Endometrium (tissue), 2 donors: ENCODE data around the gene BTG4.

Experiments
- FAIRE-seq: peaks from 2 replicates; lab custom pipeline; 2012; peaks lifted over from hg19 to GRCh38; lab: Jason Lieb, UNC
- donor health status: control.
- donor health status: control.

BTG4 gene

DNA sequence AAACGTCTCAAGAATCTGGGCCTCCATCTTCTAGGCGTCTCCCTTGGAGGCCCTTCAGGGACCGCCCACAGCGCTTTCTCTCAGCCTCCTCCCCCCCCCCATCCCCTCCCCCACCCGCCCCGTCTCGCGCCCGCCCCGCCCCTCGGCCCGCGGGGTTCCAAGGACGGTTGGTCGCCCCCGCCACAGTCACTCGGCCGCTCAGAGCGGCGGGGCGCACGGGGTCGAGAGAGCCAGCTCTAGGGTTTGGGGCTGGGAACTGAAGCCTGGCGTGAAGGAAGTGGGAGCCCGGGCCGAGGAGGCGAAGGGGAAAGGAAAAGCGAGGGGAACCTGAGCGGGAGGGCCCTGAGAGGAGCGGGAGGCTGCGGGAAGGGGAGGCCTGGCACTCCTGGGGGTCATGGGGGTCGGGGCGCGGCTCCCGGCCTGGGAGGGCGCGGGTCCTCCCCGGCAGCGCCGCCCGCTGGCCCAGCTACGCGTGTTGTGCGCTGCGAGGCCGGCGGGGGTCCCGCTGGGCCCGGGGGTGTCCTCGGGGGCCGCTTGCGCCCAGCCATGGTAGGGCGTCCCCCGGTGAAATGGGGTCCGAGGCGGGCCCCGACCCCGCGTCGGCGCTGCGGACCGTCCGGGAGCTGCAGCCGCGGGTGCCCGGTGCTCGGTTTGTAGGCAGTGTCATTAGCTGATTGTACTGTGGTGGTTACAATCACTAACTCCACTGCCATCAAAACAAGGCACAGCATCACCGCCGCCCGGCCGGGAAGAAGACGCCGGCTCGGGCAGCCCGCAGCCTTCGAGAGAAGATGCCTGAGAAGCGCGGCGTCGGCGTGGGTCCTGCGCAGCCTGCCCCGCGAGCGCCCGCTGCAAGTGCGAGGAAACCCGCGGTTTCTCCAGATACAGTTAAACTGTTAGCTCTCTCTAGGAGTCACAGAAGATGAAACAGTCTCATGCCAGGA lies at the start of gene BTG4:
TSS of gene BTG4 (minus strand) at position 91 of the 944 bp plus-strand sequence. CDS start 13,610 bp downstream, outside the sequence.
- FAIRE-seq, result no peak

DNA sequence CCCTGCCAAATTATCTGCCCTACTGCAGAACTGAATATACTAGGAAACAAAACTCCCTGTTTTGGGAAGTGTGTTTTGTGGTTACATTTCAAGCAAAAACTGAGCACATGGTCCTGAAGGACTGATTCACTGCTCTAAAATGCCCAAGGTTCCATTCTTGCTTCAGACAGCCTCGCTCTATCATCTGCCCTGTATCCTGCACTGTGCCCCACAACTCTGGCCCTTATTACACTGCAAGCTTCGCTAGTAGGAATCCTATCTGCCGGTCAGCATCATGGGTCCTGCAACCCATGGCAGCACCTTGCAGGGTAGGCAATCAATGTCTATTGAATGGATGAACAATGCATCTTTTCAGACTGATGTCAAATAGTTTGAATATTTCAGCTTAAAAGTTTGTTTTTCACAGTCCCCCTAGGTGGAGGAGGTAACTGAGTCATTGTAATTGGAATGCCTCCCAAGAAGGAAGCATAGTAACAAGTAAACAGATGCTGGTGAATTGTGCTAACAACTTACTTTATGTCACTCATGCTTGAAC lies 49.7 kb upstream of the BTG4 start:
- no peak for FAIRE-seq

DNA sequence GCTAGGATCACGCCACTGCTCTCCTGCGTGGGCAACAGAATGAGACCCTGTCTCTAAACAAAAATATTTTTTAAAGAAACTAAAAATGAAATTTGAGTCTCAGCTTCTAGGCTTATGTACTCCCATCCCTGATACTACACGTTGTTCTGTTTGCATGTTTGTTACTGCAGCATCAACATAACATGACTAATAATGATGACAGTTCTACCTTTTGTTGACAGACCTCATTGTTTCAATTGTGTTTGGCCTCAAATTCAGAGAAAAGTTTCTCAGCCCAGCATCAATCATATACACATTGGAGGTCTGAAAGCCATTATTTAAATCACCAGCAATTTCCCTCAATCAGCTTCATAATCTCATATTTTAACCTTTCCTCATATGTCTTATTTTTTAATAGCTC lies 49.1 kb upstream of the BTG4 start:
- FAIRE-seq, result no peak

DNA sequence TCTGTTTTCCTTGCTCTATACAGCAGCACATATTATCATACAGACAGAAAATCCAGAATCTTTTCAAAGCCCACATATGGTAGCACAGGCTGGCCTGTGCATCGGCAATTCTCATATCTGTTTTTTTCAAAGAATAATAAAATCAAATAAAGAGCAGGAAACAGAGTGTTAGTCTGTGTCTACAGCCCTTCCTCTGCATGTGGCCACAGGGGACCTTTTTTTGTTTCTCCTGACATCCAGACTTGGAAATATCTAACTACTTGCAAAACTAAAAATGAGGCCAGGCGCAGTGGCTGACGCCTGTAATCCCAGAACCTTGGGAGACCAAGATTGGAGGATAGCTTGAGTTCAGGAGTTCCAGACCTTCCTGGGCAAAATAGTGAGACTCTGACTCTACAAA lies 48.6 kb upstream of the BTG4 start:
- no peak for FAIRE-seq

DNA sequence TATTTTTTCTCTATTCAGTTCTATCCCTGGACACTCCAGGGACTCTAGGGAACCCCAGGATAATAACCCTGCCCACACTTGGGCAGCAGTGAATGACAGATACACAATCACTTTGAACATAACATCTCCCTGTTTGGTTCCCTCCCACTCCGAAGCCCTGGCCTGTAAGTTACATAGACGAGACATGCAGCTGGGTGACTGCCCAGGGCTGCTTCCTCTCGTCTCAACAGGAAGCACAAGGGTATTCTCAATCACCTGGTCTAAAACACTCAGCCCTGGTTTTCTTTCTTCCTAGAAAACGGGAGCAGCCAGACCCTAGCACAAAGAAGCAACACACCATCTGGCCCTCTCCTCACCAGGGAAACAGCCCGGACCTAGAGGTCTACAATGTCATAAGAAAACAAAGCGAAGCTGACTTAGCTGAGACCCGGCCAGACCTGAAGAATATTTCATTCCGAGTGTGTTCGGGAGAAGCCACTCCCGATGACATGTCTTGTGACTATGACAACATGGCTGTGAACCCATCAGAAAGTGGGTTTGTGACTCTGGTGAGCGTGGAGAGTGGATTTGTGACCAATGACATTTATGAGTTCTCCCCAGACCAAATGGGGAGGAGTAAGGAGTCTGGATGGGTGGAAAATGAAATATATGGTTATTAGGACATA lies 47.7 kb upstream of the BTG4 start:
- no peak for FAIRE-seq

DNA sequence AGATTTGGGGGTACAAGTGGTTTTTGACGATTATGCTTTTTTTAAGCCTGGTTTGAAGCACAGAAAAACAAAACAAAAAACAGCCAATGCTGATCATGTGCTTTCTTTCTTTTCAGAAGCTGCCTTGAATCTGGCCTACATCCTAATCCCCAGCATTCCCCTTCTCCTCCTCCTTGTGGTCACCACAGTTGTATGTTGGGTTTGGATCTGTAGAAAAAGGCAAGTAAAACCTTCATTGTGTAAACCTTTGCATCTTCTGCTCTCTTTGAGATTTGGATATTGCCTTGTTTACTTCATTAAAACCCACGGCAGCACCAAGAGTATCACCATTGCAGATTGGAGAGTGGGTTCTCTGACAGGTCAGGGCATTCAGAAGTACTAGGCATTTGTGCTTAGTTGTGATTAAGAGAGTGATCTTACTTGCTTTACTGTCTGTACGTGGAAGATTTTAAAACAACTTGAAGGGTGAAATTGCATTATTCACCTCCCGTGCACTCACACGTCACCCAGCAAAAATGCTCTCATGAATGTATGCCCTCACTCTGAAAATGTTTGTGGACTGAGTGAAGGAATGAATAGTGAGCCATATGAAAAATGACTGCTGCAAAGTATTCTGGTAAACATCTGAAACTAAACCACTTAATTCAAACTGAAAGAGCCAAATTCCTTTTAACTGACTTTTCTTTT lies 45.4 kb upstream of the BTG4 start:
- no peak for FAIRE-seq

DNA sequence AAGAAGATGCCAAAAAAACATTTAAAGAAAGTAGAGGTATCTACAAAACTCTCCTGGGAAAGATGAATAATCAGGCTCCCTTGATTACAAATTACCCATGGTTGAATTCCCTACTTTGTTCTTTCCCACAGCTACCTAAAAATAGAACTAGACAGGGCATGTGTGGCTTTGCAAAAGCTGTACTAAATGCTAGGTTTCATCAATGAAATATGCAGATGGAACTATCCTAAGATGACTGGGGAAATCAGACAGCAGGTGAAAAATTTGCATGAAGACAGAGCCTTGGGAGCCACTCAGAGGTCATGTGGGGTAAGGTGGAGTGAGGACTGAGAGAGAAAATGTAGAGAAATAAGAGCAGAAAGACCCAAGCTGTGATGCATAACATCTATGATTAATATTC lies 43.1 kb upstream of the BTG4 start:
- FAIRE-seq, result no peak

DNA sequence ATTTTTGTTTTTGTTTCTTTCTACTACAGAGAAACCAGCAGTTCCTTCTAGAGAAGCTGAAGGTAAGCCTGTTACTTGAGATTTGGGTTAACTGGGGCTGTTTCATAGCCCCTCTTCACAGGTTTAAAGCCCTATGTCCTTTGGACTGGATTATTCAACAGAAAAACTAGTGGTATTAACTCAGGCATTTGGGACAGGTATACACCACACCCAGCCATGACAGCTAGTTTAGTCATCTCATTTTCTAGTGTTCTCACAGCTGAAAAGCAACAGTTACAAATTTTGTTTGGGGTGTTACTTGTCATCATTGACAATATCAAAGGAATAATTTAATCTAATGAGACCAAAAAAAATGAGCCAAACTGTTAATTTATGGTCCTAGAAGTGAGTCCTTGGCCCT lies 42.3 kb upstream of the BTG4 start:
- no peak for FAIRE-seq

DNA sequence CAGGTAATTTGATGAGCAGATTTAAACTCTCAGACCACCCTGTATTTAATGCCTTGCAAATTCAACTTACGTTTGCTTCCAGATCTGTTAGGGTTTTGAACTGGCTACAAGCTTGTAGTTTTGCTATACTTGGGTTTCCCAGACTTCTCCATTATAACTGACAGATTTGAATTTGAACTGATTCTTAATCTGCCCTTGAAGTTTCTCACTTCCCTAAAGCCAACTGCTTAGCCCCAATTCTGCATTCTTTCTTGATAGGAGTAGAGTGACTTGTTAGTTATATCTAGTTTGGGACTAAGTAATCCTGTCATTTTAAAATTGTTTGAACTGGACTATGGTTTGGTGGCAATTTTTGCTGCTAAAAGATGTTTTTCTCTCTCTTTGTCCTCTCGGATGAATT lies 38.1 kb upstream of the BTG4 start:
- FAIRE-seq, result no peak

DNA sequence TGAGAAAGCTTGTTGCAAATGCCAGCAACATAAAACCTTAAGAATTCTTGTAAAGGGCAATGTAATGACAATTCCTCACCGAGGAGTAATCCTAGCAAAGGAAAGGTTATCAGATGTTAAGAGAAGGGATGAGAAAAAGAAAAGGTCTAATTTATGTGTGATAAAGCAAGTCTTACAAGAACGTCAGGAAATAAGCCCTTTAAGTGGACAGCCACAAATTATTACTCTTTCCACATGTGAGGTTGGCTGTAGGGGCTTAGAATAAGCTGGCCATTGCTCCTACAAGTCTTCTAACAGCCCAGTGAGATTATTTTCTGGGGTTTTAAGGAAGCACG lies 37.6 kb upstream of the BTG4 start:
- no peak for FAIRE-seq

DNA sequence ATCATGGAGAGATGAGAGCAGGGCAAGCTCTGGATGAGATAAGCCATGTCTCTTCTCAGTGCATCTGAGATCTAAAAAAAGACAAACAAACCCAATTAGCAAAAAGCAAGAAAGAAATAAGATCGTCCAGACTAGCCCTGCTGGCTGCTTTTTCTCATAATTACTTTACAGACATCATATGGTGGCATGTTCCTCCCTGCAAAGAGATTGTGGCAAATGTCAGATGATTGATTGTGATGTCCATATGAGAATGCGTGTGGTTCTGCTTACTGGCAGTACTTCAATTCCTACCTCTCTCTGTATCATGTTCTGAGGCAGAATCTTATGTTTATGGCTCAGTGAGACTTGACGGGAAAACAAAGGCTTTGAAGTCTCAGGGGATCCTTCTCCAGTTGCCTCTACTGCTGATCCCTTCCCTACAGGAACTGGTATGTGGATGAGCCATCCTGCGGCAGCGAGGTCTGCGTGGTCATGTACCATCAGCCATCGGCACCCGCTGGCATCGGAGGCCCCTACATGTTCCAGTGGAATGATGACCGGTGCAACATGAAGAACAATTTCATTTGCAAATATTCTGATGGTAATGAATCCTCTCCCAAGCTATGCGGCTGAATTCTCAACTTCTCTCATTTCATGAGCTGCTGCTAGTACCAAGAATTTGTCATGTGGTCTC lies 37.1 kb upstream of the BTG4 start:
- FAIRE-seq, result no peak

DNA sequence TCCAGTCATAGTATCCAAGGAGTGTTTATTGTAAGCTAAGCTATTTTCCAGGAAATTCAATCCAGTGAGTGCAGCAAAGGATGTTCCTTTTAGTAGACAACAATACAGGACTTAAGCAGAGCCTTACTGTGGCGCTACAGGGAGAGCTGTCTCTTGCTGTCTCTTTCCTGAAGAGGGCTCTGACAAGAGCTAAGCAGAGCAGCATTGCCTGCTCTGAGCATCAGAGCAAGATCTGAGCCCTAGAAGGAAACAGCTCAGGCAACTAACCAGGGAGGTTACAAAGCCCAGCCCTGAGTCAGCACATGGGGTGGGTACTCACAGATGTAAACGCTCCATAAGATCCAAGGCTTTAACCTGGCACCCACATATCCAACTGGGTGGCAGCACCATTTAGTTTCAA lies 36.3 kb upstream of the BTG4 start:
- FAIRE-seq, result no peak

DNA sequence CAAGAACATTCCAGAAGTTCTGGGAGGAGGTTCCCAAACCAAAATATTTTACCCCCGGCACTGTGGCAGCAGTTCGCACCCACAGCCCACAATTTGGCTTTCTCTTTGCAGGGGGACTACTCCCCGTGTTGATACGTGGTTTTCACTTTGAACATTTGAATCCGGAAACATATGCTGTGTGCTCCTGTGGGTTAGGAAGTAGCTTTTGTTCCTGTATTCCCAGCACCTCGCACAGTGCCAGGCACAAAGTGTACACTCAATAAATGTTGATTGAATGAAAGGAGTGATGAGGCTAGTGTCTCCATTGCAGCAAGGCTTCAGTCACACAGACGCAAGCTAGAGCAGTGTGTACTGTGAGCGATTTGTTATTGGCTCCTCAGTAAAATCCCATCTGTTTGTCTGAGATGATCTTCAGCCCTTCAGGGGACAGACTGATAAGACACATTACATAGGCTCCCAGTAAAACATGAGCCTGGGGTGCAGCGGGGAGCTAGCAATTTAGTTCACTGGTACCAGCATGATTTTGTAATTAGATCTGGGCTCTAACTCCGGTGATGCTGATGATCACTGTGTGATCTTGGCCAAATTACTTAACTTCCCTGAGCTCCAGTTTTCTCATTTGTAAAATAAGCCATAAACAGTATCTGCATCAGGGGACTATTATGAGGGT lies 30.6 kb upstream of the BTG4 start:
- no peak for FAIRE-seq

DNA sequence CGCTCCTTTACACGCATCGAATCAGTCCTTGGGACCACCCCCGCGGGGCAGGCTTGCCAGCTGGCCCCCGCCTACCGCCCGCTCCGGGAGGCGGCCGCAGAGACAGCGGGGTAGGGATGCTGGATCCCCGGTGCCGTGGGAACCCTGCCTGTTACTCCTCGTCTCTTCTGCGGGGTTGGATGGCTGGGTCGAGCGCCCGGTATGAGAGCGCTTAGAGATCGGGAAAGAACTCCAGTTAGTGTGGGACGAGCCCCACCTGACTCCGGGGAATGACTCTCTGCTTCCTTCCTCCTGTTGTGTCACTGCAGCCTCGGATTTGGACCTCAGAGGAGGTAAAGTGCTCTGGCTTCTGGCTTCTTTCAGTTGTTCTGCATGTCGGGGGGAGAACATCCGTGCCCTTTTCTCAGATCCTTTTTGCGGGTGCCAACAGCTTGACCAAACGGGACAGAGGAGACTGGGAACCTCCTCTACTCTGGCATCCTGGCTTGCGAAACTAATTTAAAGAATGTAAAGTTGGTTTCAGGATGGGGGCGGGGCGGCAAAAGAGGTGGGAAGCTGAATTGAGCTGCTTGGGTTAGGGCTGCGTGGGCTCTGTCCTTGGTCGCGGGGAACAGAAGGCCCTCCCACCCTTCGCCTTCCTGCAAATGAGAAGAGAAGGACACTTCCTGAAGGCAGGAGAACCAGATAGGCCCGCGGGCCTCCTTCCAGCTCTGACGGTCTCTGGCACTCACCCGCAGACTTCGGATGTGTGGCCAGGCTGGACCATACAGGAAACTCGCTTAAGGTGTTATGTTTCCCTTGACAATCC lies 29.3 kb upstream of the BTG4 start:
- no peak for FAIRE-seq

DNA sequence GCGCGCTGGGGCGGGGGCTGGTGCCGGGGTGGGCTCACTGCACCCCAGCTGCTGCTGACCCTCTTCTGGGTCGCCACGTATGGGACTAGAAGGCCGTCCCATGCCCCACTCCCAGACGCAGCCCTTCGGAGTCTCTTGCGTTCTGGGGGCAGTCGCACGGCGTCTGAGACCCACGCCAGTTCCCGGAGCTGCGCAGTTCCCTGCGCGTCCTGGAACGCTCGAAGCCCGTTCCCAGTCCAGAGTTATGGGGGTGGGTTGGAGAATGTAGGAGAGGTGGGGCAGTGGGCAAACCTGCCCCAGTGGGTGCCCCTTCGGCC lies 28.7 kb upstream of the BTG4 start:
- FAIRE-seq, result no peak

DNA sequence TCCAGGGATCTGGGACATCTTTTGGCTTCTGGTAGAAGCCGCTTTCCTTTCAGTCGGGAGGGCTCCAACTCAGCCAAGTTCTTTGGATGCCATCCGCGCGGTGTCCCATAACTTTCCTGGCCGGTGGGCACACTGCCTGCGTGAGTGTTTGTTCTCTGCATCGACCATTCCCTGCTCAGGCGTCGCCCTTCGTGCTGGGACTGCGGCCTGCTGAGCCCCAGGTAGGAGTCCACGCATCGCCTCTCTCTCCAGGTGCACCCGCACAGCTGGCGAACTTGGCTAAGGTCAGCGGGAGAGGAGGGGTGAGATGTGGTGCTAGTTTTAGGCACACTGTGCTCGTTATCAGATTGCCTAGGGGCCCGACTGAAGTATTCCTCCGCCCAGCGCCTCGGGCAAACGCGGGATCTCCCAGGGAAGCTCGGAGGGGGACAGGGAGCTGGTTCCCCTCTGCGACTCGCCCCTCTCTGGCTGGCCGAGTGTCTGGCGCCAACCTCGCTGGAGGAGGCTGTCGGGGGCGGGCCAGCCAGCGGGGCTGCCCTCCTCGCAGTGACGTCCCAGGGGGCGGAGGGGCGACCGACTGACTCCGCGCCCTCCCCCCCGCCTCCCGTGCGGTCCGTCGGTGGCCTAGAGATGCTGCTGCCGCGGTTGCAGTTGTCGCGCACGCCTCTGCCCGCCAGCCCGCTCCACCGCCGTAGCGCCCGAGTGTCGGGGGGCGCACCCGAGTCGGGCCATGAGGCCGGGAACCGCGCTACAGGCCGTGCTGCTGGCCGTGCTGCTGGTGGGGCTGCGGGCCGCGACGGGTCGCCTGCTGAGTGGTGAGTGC lies 28.1 kb upstream of the BTG4 start, which contains the start of gene LAYN:
TSS of gene LAYN (plus strand) at position 607 of the 823 bp plus-strand sequence. CDS start at position 731, 124 bp downstream.
- FAIRE-seq, result no peak

DNA sequence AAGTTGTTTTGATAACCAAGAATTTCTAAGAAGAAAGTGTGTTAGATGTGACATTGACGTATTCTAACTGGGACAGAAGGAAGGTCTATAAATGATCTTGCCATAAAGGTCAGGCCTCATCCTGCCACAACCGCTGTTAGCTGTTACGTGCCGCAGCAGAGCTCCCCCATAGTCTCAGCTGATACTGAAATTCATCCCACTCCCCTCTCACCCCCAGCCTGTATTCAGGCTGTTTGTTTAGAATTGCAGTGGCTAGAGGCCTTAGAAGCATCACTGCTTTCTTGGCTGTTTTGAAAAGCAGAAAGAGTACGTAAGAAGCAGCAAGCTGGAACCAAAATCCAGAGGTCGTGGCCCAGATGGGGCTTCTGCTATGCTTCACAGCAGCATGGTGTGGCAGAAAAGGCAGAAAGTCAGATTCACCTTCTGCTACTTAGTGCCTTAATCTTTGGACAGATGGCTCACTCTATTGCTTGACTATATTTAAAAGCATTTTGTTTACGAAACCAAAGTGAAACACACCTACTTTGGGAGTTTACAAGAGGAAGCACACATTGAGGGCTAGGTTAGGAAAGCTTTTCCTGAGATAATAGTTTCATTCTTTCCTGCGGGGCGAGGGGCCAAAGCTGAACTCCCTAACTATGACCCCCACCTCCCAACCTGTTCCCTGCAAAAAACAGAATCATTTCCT lies 27.4 kb upstream of the BTG4 start:
- FAIRE-seq, result no peak

DNA sequence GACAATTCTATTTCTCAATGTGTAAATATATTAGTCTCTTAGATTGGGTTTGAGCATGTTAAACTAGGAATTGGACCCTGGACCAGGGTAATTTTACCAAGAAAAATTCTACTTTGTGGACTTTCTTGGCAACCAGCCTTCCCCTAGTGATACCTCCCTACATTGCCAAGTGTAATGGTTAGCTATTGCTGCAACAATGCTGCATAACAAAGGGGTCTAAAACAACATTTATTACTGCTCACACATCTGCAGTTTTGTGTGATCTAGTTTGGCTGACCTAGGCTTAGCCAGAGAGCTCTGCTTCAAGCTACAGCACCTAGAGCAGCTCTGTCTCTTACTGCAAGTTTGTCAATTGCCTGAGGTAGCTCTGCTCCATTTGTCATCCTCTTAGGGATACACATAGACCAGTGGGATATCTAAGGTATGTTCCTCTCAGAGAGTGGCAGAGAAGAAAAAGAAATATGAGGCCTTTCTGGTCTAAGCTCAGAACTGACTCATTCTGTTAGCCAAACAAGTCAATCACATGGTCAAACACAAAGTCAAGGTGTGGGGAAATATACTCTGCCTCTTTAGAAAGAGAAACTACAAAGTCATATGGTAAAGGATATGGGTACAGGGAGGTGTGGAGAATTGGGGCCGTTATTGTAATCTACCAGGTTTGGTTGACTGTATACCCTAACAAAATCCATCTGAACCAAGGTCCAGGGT lies 26.4 kb upstream of the BTG4 start:
- no peak for FAIRE-seq
